ENCODE results near the gene GEMIN8. TPM values are rescaled to one million over a fixed set of nuclear protein-coding genes. Genes with fewer than 3 reads are reported as not detected.

The GEMIN8 gene
- total and polyA plus RNA-seq, 3 donors from 2014 or later, result 15.9 to 23.6 (median 19.9) TPM

DNA sequence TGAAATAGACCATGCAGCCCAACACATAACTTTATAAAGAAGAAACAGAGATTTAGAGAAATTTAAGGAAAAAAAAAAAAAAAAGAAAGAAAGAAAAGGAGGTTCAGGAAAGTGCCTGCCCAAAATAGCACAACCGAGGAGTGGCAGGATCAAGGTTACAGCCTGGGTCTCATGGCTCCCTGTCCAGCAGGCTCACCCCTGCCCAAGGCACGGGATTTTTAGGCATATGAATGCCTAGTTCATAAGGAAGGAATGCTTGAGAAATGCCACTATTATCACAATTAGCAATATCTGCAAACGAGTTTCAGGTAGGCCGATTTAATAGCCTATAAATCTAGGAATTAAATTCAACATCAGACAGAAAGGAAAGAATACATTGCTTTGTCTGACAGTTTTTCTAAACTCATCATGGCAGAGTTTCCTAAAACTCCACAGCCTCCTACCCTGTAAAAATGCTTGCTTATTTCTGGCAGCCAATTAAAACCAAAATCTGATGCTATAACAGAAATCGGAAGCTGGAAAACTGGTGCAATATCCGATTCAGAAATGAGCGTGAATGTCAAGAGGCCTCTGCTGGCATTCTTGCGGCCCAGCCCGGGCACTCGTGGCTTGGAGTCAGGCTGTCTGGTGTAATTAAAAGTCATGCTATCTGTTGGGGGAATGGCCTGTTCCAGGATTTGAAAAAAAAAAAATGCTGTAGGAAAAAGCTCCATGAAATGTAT lies 63.5 kb downstream of the GEMIN8 start:
- Histone ChIP-seq H3K27ac (no peak overlapping the region), H3K9me3 (no peaks in the 10 kb centered on the region), H3K36me3 (ENCODE audit: low read depth, missing control alignments) (no peaks in the 10 kb centered on the region), H3K27me3 (no peaks in the 10 kb centered on the region), H3K4me1 (no peaks in the 10 kb centered on the region), H3K4me3 (no peak overlapping the region)
- 34 to 57% methylated on average over 10 of the region's 10 CpGs for WGBS, 2 donors
- DNase-seq, result no peak
- TF ChIP-seq, protein P1, sequence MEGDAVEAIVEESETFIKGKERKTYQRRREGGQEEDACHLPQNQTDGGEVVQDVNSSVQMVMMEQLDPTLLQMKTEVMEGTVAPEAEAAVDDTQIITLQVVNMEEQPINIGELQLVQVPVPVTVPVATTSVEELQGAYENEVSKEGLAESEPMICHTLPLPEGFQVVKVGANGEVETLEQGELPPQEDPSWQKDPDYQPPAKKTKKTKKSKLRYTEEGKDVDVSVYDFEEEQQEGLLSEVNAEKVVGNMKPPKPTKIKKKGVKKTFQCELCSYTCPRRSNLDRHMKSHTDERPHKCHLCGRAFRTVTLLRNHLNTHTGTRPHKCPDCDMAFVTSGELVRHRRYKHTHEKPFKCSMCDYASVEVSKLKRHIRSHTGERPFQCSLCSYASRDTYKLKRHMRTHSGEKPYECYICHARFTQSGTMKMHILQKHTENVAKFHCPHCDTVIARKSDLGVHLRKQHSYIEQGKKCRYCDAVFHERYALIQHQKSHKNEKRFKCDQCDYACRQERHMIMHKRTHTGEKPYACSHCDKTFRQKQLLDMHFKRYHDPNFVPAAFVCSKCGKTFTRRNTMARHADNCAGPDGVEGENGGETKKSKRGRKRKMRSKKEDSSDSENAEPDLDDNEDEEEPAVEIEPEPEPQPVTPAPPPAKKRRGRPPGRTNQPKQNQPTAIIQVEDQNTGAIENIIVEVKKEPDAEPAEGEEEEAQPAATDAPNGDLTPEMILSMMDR (IDR thresholded peaks at IDR 0.05), result no peak
- no peak for TF ChIP-seq POLR2A (IDR thresholded peaks at IDR 0.05)
- intact Hi-C loops (cut with DNase I; ENCODE audit: low total_unique reads), result no loop called here

DNA sequence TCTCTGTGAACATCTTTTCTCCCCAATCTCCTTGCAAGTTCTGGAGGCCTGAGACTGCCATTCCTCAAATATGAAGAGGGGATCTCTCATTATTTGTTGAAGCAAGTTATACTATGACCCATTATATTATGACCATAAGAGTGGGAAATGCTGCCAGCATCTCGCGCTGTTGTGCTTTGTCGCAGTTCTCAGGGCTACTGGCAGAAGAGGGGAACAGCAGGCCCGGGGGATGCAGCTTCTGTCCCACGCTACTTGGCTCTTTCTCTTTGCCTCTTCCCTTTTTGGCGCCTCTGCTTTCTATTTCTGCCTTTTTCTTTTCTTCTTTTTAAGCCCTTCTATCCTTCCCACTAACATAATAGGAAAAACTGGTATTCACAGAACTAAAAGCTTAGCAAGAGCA lies 64.2 kb downstream of the GEMIN8 start:
- WGBS, 2 donors, result 66 to 82% methylated on average over 4 to 6 of the region's 6 CpGs
- Histone ChIP-seq H3K9me3 (no peaks in the 10 kb centered on the region), H3K27me3 (no peaks in the 10 kb centered on the region), H3K27ac (no peak overlapping the region), H3K4me1 (no peaks in the 10 kb centered on the region), H3K4me3 (no peak overlapping the region), H3K36me3 (ENCODE audit: low read depth, missing control alignments) (no peaks in the 10 kb centered on the region)
- DNase-seq, result no peak
- no peak for TF ChIP-seq POLR2A (IDR thresholded peaks at IDR 0.05)
- TF ChIP-seq, protein P1 (IDR thresholded peaks at IDR 0.05), result no peak
- intact Hi-C loops (cut with DNase I; ENCODE audit: low total_unique reads), result no loop called here

DNA sequence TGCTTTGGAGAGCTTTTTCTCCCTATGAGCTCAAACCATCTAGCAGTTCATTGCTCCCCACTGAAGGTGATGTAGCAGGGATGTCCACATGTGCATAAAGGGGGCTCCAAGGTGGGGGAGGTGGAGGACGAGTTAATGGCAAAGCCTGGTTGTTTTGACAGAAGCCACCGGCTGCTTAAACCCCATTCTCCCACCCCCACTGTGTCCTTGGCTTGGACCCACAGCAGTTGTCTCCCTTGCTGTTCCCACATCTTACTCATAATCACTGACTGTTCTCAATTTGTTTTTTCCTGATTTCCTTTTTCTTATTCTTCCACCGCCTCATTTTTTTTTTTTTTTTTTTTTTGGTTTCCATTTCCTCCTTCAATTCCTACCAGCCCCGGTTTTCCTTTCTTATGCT lies 72.7 kb downstream of the GEMIN8 start:
- no peak overlapping the region for H3K4me3 ChIP-seq
- intact Hi-C loops (cut with DNase I; ENCODE audit: low total_unique reads), result no loop called here
- H3K27ac ChIP-seq, result no peak overlapping the region
- no peaks in the 10 kb centered on the region for H3K4me1 ChIP-seq
- H3K9me3 ChIP-seq, result no peaks in the 10 kb centered on the region
- WGBS, 2 donors, result 31 to 60% methylated on average over 4 of the region's 4 CpGs
- no peaks in the 10 kb centered on the region for H3K36me3 ChIP-seq (ENCODE audit: low read depth, missing control alignments)
- TF ChIP-seq POLR2A (IDR thresholded peaks at IDR 0.05), result no peak
- no peak for DNase-seq
- H3K27me3 ChIP-seq, result no peaks in the 10 kb centered on the region

Other genes starting within 250 kb of the GEMIN8 start
- gene GPM6B, start 212.8 kb downstream of the GEMIN8 start, total RNA-seq, result 10 to 100 TPM in 1 of 2 donors, 1 to 10 TPM in 1; 5.4 to 10.2 TPM
- gene GPM6B, start 212.8 kb downstream of the GEMIN8 start, polyA plus RNA-seq (ENCODE audit: insufficient read depth, low read depth, low replicate concordance), result 8.5 TPM